ENCODE results near the gene SRP54.

DNA sequence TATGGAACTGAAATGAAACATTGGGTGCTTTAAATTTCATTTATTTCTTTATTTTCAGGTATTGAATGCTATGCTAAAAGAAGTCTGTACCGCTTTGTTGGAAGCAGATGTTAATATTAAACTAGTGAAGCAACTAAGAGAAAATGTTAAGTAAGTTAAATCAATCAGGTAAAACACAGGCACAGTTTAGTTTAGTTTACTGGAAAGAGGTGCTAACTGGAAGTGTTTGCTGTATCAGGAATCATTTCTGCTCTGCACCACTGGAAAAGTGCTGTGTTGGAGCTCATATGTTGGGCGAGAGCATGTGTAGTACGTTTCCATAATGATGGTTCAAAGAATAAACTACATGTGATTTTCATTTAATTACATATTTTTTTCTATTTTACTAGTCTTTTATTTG, 16.7 kb downstream of the SRP54 start:
- TF ChIP-seq CREB1 (CRISPR knock-in tag; IDR thresholded peaks at IDR 0.05) (no peak), ZBTB21 (CRISPR knock-in tag; IDR thresholded peaks at IDR 0.05; ENCODE audit: borderline replicate concordance) (no peak), JUN (CRISPR knock-in tag; IDR thresholded peaks at IDR 0.05) (no peak)
- TF ChIP-seq, protein P1, sequence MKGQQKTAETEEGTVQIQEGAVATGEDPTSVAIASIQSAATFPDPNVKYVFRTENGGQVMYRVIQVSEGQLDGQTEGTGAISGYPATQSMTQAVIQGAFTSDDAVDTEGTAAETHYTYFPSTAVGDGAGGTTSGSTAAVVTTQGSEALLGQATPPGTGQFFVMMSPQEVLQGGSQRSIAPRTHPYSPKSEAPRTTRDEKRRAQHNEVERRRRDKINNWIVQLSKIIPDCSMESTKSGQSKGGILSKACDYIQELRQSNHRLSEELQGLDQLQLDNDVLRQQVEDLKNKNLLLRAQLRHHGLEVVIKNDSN (CRISPR knock-in tag; IDR thresholded peaks at IDR 0.05): no peak
- TF ChIP-seq, protein P2, sequence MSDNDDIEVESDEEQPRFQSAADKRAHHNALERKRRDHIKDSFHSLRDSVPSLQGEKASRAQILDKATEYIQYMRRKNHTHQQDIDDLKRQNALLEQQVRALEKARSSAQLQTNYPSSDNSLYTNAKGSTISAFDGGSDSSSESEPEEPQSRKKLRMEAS (CRISPR knock-in tag; IDR thresholded peaks at IDR 0.05): no peak
- TF ChIP-seq, protein P3, sequence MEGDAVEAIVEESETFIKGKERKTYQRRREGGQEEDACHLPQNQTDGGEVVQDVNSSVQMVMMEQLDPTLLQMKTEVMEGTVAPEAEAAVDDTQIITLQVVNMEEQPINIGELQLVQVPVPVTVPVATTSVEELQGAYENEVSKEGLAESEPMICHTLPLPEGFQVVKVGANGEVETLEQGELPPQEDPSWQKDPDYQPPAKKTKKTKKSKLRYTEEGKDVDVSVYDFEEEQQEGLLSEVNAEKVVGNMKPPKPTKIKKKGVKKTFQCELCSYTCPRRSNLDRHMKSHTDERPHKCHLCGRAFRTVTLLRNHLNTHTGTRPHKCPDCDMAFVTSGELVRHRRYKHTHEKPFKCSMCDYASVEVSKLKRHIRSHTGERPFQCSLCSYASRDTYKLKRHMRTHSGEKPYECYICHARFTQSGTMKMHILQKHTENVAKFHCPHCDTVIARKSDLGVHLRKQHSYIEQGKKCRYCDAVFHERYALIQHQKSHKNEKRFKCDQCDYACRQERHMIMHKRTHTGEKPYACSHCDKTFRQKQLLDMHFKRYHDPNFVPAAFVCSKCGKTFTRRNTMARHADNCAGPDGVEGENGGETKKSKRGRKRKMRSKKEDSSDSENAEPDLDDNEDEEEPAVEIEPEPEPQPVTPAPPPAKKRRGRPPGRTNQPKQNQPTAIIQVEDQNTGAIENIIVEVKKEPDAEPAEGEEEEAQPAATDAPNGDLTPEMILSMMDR (IDR thresholded peaks at IDR 0.05): no peak
- TF ChIP-seq, protein P4, sequence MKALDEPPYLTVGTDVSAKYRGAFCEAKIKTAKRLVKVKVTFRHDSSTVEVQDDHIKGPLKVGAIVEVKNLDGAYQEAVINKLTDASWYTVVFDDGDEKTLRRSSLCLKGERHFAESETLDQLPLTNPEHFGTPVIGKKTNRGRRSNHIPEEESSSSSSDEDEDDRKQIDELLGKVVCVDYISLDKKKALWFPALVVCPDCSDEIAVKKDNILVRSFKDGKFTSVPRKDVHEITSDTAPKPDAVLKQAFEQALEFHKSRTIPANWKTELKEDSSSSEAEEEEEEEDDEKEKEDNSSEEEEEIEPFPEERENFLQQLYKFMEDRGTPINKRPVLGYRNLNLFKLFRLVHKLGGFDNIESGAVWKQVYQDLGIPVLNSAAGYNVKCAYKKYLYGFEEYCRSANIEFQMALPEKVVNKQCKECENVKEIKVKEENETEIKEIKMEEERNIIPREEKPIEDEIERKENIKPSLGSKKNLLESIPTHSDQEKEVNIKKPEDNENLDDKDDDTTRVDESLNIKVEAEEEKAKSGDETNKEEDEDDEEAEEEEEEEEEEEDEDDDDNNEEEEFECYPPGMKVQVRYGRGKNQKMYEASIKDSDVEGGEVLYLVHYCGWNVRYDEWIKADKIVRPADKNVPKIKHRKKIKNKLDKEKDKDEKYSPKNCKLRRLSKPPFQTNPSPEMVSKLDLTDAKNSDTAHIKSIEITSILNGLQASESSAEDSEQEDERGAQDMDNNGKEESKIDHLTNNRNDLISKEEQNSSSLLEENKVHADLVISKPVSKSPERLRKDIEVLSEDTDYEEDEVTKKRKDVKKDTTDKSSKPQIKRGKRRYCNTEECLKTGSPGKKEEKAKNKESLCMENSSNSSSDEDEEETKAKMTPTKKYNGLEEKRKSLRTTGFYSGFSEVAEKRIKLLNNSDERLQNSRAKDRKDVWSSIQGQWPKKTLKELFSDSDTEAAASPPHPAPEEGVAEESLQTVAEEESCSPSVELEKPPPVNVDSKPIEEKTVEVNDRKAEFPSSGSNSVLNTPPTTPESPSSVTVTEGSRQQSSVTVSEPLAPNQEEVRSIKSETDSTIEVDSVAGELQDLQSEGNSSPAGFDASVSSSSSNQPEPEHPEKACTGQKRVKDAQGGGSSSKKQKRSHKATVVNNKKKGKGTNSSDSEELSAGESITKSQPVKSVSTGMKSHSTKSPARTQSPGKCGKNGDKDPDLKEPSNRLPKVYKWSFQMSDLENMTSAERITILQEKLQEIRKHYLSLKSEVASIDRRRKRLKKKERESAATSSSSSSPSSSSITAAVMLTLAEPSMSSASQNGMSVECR (CRISPR knock-in tag; IDR thresholded peaks at IDR 0.05; ENCODE audit: borderline replicate concordance): no peak
- TF ChIP-seq, protein P5, sequence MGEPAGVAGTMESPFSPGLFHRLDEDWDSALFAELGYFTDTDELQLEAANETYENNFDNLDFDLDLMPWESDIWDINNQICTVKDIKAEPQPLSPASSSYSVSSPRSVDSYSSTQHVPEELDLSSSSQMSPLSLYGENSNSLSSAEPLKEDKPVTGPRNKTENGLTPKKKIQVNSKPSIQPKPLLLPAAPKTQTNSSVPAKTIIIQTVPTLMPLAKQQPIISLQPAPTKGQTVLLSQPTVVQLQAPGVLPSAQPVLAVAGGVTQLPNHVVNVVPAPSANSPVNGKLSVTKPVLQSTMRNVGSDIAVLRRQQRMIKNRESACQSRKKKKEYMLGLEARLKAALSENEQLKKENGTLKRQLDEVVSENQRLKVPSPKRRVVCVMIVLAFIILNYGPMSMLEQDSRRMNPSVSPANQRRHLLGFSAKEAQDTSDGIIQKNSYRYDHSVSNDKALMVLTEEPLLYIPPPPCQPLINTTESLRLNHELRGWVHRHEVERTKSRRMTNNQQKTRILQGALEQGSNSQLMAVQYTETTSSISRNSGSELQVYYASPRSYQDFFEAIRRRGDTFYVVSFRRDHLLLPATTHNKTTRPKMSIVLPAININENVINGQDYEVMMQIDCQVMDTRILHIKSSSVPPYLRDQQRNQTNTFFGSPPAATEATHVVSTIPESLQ (CRISPR knock-in tag; IDR thresholded peaks at IDR 0.05): no peak
- TF ChIP-seq, protein P6, sequence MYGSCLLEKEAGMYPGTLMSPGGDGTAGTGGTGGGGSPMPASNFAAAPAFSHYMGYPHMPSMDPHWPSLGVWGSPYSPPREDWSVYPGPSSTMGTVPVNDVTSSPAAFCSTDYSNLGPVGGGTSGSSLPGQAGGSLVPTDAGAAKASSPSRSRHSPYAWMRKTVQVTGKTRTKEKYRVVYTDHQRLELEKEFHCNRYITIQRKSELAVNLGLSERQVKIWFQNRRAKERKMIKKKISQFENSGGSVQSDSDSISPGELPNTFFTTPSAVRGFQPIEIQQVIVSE (CRISPR knock-in tag; IDR thresholded peaks at IDR 0.05; ENCODE audit: borderline replicate concordance): no peak
